Keratinocyte (primary cell): ENCODE results near the gene LAMP1. TPM values are rescaled to one million over a fixed set of nuclear protein-coding genes. Genes with fewer than 3 reads are reported as not detected.

Experiments used
- DNase-seq: peaks from one replicate; pipeline ENCODE4 v3.0.0-alpha.2; 2011; ENCODE audit warnings: low read depth, missing footprints, low spot score
- FAIRE-seq: peaks from 2 replicates; lab custom pipeline; 2011; peaks lifted over from hg19 to GRCh38; lab: Jason Lieb, UNC
- H2AFZ ChIP-seq: 2 replicates; pipeline ENCODE4 v1.6.0; 2012; ENCODE audit warnings: low read length, control low read depth, inconsistent platforms; ENCODE audit not compliant: control insufficient read depth
- H3K27ac ChIP-seq: 2 replicates; pipeline ENCODE4 v1.5.1; 2011; ENCODE audit warnings: low read length; ENCODE audit not compliant: control insufficient read depth, insufficient read depth
- H3K27me3 ChIP-seq: 3 replicates; pipeline ENCODE4 v1.6.0; 2011; ENCODE audit warnings: low read length; ENCODE audit not compliant: control insufficient read depth, insufficient read depth; ENCODE audit errors: extremely low read depth
- H3K36me3 ChIP-seq, 2 experiments: 2 replicates in 1 of 2; 3 replicates in 1 of 2; pipeline ENCODE4 v1.5.1; 2011; ENCODE audit warnings: low read length in 2 of 2, mild to moderate bottlenecking in 1 of 2; ENCODE audit not compliant: control insufficient read depth in 2 of 2, insufficient read depth in 2 of 2; ENCODE audit errors: extremely low read depth in 1 of 2
- H3K4me1 ChIP-seq: 3 replicates; pipeline ENCODE4 v1.5.1; 2011; ENCODE audit warnings: low read length; ENCODE audit not compliant: control insufficient read depth, insufficient read depth; ENCODE audit errors: extremely low read depth
- H3K4me2 ChIP-seq: 3 replicates; pipeline ENCODE4 v1.6.0; 2011; ENCODE audit warnings: low read depth, low read length; ENCODE audit not compliant: control insufficient read depth, insufficient read depth; ENCODE audit errors: extremely low read depth
- H3K4me3 ChIP-seq, 3 experiments: fragments of 200-600 bp in 1 of 3; sonication (generic) in 1 of 3; 2 replicates in 2 of 3; 3 replicates in 1 of 3; pipeline ENCODE4 v1.5.1; 2011 to 2016; ENCODE audit warnings: low read length in 3 of 3, mild to moderate bottlenecking in 3 of 3, control low read depth in 2 of 3, inconsistent platforms in 1 of 3, low read depth in 1 of 3, mixed read lengths in 1 of 3, mixed run types in 1 of 3, moderate library complexity in 1 of 3; ENCODE audit not compliant: control insufficient read depth in 2 of 3, insufficient read depth in 2 of 3; ENCODE audit errors: extremely low read depth in 1 of 3
- H3K79me2 ChIP-seq: 2 replicates; pipeline ENCODE4 v1.6.0; 2012; ENCODE audit warnings: low read length; ENCODE audit not compliant: control insufficient read depth, insufficient read depth
- H3K9ac ChIP-seq: 3 replicates; pipeline ENCODE4 v1.6.0; 2011; ENCODE audit warnings: low read length; ENCODE audit not compliant: control insufficient read depth, insufficient read depth; ENCODE audit errors: extremely low read depth
- H3K9me1 ChIP-seq: 3 replicates; pipeline ENCODE4 v1.6.0; 2011; ENCODE audit warnings: low read length; ENCODE audit not compliant: control insufficient read depth, insufficient read depth; ENCODE audit errors: extremely low read depth
- H3K9me3 ChIP-seq: 2 replicates; pipeline ENCODE4 v1.5.1; 2012; ENCODE audit warnings: low read depth, low read length; ENCODE audit not compliant: control insufficient read depth
- H4K20me1 ChIP-seq: 3 replicates; pipeline ENCODE4 v1.6.0; 2011; ENCODE audit warnings: low read length; ENCODE audit not compliant: control insufficient read depth, insufficient read depth; ENCODE audit errors: extremely low read depth
- CTCF ChIP-seq, 3 experiments: IDR thresholded peaks in 1 of 3; conservative IDR thresholded peaks in 1 of 3; optimal IDR thresholded peaks in 1 of 3; 2 replicates in 2 of 3; 3 replicates in 1 of 3; pipeline versions ENCODE3 to v1.5.1; 2011; ENCODE audit warnings: low read length in 3 of 3, mild to moderate bottlenecking in 3 of 3, moderate library complexity in 2 of 3, control low read depth in 1 of 3, inconsistent platforms in 1 of 3; ENCODE audit not compliant: insufficient read depth in 2 of 3; ENCODE audit errors: extremely low read depth in 1 of 3
- EZH2 ChIP-seq: IDR thresholded peaks from one replicate; pipeline ENCODE4 v1.6.1; 2012; ENCODE audit warnings: inconsistent platforms, mild to moderate bottlenecking, low read length, moderate library complexity
- dilution Hi-C: fragments of 300-500 bp; cut with MboI; formaldehyde crosslinking; loops from one replicate; pipeline ENCODE4 v1.7.0; 2020; ENCODE audit warnings: low sequenced_read_pairs; ENCODE audit not compliant: extremely low pct_ligation_motif_present
- polyA plus RNA-seq, 5 experiments: library from polyadenylated mRNA; depleted of rRNA in 3 of 5; stranded (reverse) in 3 of 5; stranded (forward) in 1 of 5; unstranded in 1 of 5; fragments of >200 nt; gene quantifications; 1 replicate in 1 of 5; 2 replicates in 3 of 5; 3 replicates in 1 of 5; pipeline versions ENCODE4 v1.2.1 to v1.2.3, GENCODE V29; 2011 to 2012; ENCODE audit warnings: missing spikeins in 2 of 5, low read depth in 1 of 5, low replicate concordance in 1 of 5

LAMP1 gene
- polyA plus RNA-seq, 1 donor (not counting 4 experiments of a cell fraction or from before 2014, with no cell fraction given), result 202 TPM

- no peaks in the 10 kb centered on the region for H3K9me3 ChIP-seq
- peak overlapping the region; percentile 90 for H3K27ac ChIP-seq
- H3K4me1 ChIP-seq, result peaks cover 15% of the 10 kb centered on the region
- dilution Hi-C loops, result no loop called here
- peaks cover 15% of the 10 kb centered on the region for H3K27me3 ChIP-seq
- H2AFZ ChIP-seq, result peak overlapping the region; percentile 29
- H3K36me3 ChIP-seq, result peaks cover 0 to 1% of the 10 kb centered on the region in 2 experiments
- no peak for FAIRE-seq
- TF ChIP-seq CTCF (optimal IDR thresholded peaks at IDR 0.05 in 1 of 3, IDR thresholded peaks at IDR 0.05 in 1 of 3, conservative IDR thresholded peaks at IDR 0.05 in 1 of 3; ENCODE audit: extremely low read depth in 1 of 3, insufficient read depth in 2 of 3, low read length in 3 of 3), result no peak
- no peak for TF ChIP-seq EZH2
- H4K20me1 ChIP-seq, result peaks cover 8% of the 10 kb centered on the region
- peak overlapping the region; percentile 96 for H3K4me2 ChIP-seq
- peak overlapping the region; percentile 97 for H3K9ac ChIP-seq
- H3K79me2 ChIP-seq, result peaks cover 52% of the 10 kb centered on the region
- peak overlapping the region; percentile 83 to 96 (median 94) for H3K4me3 ChIP-seq
- no peak for DNase-seq
- no peaks in the 10 kb centered on the region for H3K9me1 ChIP-seq
Observed at GRCh38 chr13:113297370-113298042, 467 bp downstream of the LAMP1 start.

DNA sequence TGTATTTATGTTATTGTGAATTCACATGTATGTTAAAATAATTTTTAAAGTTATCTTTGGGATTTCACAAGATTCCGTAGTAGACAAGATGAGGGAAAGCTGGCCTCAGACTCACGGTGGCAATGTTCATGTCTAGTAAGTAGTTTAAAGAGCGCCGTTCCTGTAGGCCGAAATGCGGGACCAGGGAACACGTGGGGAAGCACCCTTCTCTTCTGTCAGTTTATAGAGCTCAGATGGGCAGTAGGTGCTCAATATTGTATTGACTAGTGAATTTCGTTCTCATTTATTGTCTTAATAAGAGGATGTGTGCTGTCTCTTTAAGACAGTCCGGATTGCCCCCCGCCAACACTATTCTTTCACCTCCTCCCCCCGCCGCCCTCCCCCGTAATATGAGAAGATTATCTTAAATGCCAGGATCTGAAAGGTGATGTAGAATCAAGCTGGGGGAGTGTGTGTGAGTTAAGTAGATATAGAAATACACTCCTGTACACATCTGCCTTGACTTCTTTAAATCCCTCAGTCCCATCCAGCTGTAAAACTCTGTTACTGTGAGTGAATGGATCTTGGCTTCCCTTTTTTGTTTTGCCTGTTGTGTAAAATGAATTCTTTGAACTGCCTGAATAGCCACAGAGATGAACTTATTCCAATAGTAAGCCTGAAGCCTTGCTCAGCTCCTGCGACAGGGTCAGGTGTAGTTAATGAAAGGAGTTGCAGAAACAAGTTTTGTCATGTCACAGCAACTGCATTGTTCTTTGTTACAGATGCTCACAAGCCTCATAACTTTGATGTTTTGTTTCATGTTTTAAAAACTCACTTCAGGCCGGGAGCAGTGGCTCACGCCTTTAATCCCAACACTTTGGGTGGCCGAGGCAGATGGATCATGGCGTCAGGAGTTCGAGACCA lies 1.3 kb downstream of the LAMP1 start:
- Histone ChIP-seq H3K36me3 (peaks cover 0 to 2% of the 10 kb centered on the region in 2 experiments), H3K27ac (peak overlapping the region; percentile 90), H4K20me1 (peaks cover 15% of the 10 kb centered on the region), H3K27me3 (peaks cover 7% of the 10 kb centered on the region), H2AFZ (no peak overlapping the region), H3K9me1 (no peaks in the 10 kb centered on the region), H3K9ac (peak overlapping the region; percentile 97), H3K79me2 (peaks cover 60% of the 10 kb centered on the region), H3K4me1 (peaks cover 17% of the 10 kb centered on the region), H3K4me3 (peak overlapping the region; percentile 83 to 96 (median 94)), H3K9me3 (no peaks in the 10 kb centered on the region), H3K4me2 (peak overlapping the region; percentile 96)
- DNase-seq, result no peak
- dilution Hi-C loops, result no loop called here
- FAIRE-seq, result peak; percentile 91
- TF ChIP-seq CTCF (optimal IDR thresholded peaks at IDR 0.05 in 1 of 3, IDR thresholded peaks at IDR 0.05 in 1 of 3, conservative IDR thresholded peaks at IDR 0.05 in 1 of 3; ENCODE audit: extremely low read depth in 1 of 3, insufficient read depth in 2 of 3, low read length in 3 of 3), result no peak
- no peak for TF ChIP-seq EZH2
